ENCODE data around the gene TFCP2L1.

Gene TFCP2L1

DNA sequence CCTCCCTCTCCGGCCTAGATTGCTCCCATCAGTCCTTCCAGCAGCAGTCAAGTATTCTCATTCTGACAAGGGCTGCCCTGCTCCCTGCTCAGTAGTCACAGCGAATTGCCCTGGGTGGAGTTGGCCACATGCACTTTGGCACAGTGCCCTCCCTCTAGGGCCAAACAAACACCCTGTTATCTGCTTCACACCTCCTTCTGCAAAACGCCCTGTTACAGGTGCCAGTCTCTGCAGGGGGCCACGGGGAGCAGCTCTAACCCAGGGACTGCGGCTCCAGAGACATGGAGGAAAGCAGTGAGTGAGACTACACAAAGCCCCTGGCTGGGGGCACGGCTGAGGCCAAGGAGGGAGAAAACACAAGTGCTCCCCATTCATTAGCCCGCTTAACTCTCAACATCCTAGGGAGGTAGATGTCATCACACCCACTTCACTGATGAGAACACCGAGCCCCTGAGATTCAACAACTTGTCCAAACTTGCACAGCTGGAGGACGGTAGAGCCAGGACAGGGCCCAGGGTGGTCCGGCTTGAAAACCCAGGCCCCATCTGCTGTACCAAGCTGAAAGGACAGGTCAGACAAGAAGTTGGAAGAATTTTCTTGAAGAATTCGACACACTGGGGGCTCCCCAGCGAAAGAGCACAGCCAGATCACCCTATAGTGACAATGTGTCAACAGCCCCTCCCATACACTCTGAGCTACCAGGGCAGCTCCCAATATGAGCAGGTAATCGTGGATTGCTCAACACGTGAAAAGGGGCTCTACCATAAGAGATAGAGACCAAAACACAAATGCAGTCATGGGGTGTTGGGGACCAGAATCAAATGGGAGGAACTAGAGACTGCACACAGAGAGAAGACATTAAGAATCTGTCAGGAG, 8.7 kb upstream of the TFCP2L1 start:
- no peaks in the 10 kb centered on the region for H3K36me3 ChIP-seq (ENCODE audit: control insufficient read depth, insufficient read depth, low read length)
- H3K4me3 ChIP-seq (replicated peaks; ENCODE audit: low read depth, low read length) = no peak overlapping the region
- no peak for DNase-seq (ENCODE audit: extremely low read depth, insufficient read length)
- TF ChIP-seq, protein P1, sequence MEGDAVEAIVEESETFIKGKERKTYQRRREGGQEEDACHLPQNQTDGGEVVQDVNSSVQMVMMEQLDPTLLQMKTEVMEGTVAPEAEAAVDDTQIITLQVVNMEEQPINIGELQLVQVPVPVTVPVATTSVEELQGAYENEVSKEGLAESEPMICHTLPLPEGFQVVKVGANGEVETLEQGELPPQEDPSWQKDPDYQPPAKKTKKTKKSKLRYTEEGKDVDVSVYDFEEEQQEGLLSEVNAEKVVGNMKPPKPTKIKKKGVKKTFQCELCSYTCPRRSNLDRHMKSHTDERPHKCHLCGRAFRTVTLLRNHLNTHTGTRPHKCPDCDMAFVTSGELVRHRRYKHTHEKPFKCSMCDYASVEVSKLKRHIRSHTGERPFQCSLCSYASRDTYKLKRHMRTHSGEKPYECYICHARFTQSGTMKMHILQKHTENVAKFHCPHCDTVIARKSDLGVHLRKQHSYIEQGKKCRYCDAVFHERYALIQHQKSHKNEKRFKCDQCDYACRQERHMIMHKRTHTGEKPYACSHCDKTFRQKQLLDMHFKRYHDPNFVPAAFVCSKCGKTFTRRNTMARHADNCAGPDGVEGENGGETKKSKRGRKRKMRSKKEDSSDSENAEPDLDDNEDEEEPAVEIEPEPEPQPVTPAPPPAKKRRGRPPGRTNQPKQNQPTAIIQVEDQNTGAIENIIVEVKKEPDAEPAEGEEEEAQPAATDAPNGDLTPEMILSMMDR (IDR thresholded peaks at IDR 0.05; ENCODE audit: insufficient read depth, low read length, poor library complexity, severe bottlenecking) = no peak
- H3K27me3 ChIP-seq (replicated peaks; ENCODE audit: control insufficient read depth, insufficient read depth, low read length) = no peaks in the 10 kb centered on the region

DNA sequence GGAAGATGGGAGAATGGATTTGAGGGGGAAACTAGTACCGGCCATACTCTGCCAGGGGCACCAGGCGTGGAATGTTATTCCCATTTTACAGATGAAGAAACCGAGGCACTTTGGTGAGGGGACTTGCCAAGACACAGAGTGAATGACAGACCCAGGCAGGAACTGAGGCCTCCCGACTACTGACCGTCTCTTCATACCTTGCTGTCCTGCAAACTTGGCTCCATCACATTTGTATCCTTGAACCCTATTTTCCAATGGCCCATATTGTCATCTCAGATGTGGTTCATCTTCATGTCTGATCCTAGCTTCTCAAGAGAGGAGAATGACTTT, 6.2 kb upstream of the TFCP2L1 start:
- no peak overlapping the region for H3K4me3 ChIP-seq (replicated peaks; ENCODE audit: low read depth, low read length)

DNA sequence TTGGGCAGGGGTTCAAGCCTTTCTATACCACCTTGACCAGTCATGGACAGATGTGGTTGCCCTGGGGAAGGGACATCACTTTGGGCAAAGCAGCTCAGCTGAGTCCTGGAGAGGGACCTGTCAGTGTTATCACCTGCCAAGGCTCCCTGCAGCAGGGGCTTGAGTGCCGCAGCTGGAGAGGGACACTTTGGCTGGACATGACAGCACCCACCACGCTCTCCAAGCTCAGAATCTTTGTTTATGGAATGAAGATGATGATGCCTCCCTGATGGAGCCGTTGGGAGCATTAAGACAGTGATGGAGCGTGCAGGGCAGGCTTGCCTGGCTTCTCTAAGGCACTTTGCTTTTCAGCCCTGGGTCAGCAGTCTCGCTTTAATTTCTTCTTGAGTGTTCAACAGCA, 4.3 kb upstream of the TFCP2L1 start:
- H3K27me3 ChIP-seq (replicated peaks; ENCODE audit: control insufficient read depth, insufficient read depth, low read length) = no peaks in the 10 kb centered on the region; the same call in 1 of the 2 replicates

More for the DNA sequence above, 6.2 kb upstream of the TFCP2L1 start:
- DNase-seq (ENCODE audit: extremely low read depth, insufficient read length) = no peak
- TF ChIP-seq, protein P1 (IDR thresholded peaks at IDR 0.05; ENCODE audit: insufficient read depth, low read length, poor library complexity, severe bottlenecking) = no peak
- H3K27me3 ChIP-seq (replicated peaks; ENCODE audit: control insufficient read depth, insufficient read depth, low read length) = no peaks in the 10 kb centered on the region; the same call in 1 of the 2 replicates
- no peaks in the 10 kb centered on the region for H3K36me3 ChIP-seq (ENCODE audit: control insufficient read depth, insufficient read depth, low read length)

DNA sequence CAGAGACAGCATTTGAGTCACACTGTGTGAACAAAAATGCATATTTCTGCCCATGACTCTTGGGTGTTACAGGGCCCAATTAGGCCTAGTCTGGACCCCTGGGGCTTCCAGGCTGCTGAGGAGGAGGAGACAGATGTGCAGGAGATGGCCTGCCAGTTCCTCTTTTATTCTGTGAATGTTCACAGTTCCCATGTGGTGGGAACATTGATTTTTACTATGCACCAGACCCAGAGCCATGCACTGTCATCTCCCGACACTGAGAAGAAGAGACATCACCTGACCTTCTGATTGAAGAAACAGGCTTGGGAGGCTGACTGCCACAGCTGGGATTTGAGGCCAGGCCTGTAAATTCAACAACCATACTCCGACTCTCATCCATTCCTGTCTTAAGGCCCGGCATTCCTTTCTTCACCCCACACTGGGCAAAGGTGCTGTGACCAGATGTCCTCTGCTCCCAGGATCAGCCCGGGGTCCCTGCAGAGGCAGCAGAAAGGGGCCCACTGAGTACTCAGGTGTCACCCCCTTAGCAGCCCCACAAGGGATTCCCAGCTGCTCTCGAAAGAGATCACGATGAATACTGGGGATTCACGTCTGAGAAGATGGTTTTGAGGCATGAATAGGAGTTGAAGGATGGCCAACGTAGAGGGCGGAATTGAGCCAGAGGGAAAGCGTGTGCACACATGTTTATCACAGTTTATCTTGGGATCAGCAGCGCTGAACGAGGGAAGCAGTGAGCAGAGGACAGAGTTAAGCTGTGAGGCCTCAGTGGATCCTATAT, 3.6 kb upstream of the TFCP2L1 start:
- H3K27me3 ChIP-seq (replicated peaks; ENCODE audit: control insufficient read depth, insufficient read depth, low read length) = no peaks in the 10 kb centered on the region; the same call in 1 of the 2 replicates
- no peak overlapping the region for H3K4me3 ChIP-seq (replicated peaks; ENCODE audit: low read depth, low read length)
- DNase-seq (ENCODE audit: extremely low read depth, insufficient read length) = no peak
- H3K36me3 ChIP-seq (ENCODE audit: control insufficient read depth, insufficient read depth, low read length) = no peaks in the 10 kb centered on the region
- TF ChIP-seq, protein P1 (IDR thresholded peaks at IDR 0.05; ENCODE audit: insufficient read depth, low read length, poor library complexity, severe bottlenecking) = no peak

More for the DNA sequence above, 4.3 kb upstream of the TFCP2L1 start:
- Histone ChIP-seq H3K4me3 (replicated peaks; ENCODE audit: low read depth, low read length) (no peak overlapping the region), H3K36me3 (ENCODE audit: control insufficient read depth, insufficient read depth, low read length) (no peaks in the 10 kb centered on the region)
- TF ChIP-seq, protein P1 (IDR thresholded peaks at IDR 0.05; ENCODE audit: insufficient read depth, low read length, poor library complexity, severe bottlenecking) = no peak
- DNase-seq (ENCODE audit: extremely low read depth, insufficient read length) = no peak

DNA sequence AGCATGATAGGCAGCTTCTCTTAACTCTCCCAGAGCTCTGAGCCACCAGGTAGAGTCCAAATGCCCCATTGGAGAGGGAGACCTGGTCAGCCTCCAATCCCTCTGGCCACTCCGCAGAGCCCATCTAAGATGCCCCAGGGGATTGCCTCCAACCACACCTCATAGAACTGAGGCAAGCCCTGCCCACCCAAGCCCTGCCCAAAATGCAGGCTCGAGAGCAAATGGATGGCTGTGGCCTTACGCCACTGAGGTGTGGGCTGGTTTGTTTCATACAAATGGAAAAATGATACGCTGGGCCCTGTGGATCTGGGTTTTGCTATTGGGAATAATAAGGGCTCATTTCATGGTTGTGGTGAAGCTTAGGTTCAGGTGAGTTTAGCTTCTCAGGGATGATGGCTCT, 3.0 kb upstream of the TFCP2L1 start:
- Histone ChIP-seq H3K4me3 (replicated peaks; ENCODE audit: low read depth, low read length) (no peak overlapping the region), H3K36me3 (ENCODE audit: control insufficient read depth, insufficient read depth, low read length) (no peaks in the 10 kb centered on the region), H3K27me3 (replicated peaks; ENCODE audit: control insufficient read depth, insufficient read depth, low read length) (no peaks in the 10 kb centered on the region; the same call in 1 of the 2 replicates)
- TF ChIP-seq, protein P1 (IDR thresholded peaks at IDR 0.05; ENCODE audit: insufficient read depth, low read length, poor library complexity, severe bottlenecking) = no peak
- DNase-seq (ENCODE audit: extremely low read depth, insufficient read length) = no peak
